Measurements from ENCODE around the gene NKAIN2.

The NKAIN2 gene

DNA sequence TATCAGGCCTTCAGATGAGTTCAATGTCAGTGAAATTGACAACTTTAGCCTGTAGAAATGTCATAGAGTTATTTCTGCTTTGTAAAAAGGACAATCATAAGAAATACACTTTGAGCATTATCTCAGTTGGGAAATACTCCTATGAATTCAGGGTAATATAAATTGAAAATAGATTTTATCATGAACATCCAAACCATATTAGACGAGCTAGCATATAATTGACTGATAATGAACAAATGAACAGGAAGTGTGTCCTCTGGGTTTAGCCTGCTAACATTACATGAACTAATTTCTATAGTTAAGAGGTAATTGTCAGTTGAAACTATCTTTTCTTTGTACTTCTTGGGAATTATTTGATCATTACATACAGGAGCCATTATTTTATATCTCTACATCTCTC is 689.6 kb downstream of the NKAIN2 start:
- TF ChIP-seq, protein P1, sequence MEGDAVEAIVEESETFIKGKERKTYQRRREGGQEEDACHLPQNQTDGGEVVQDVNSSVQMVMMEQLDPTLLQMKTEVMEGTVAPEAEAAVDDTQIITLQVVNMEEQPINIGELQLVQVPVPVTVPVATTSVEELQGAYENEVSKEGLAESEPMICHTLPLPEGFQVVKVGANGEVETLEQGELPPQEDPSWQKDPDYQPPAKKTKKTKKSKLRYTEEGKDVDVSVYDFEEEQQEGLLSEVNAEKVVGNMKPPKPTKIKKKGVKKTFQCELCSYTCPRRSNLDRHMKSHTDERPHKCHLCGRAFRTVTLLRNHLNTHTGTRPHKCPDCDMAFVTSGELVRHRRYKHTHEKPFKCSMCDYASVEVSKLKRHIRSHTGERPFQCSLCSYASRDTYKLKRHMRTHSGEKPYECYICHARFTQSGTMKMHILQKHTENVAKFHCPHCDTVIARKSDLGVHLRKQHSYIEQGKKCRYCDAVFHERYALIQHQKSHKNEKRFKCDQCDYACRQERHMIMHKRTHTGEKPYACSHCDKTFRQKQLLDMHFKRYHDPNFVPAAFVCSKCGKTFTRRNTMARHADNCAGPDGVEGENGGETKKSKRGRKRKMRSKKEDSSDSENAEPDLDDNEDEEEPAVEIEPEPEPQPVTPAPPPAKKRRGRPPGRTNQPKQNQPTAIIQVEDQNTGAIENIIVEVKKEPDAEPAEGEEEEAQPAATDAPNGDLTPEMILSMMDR (IDR thresholded peaks at IDR 0.05): no peak
- TF ChIP-seq ZFX (IDR thresholded peaks at IDR 0.05; ENCODE audit: borderline replicate concordance): no peak
- H3K27ac ChIP-seq: no peak overlapping the region

DNA sequence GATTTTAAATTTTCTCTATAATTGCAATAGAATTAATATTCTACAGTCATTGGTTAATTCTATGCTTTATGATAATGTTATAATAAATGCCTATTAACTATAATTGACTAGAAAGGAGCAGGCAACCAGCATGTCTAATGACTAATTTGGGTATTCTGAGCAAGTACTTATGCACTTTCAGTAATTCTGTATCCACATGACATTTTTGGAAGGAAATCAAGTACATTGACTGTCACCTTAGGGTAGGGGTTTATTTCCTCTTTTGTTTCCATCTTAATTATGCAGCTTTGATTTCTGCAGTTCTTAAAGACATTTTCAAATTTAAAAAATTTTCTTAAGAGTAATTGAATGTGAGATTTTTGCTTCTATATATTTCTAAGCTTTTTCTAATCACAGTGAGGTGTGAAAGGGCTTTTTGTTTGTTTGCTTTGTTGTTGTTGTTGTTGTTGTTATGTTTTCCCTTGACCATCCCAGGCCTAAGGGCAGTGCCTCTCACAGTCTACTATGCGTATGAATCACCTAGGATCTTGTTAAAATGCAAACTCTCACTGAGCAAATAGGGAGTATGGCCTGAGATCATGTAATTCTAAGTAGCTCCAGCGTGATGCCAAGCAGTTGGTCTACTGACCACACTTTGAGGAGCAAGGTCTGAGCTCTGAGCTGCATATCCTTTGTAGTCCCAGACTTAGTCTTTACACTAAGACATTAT is 691.4 kb downstream of the NKAIN2 start:
- no peak overlapping the region for H3K27ac ChIP-seq
- no peak for TF ChIP-seq ZFX (IDR thresholded peaks at IDR 0.05; ENCODE audit: borderline replicate concordance)
- TF ChIP-seq, protein P1 (IDR thresholded peaks at IDR 0.05): no peak

DNA sequence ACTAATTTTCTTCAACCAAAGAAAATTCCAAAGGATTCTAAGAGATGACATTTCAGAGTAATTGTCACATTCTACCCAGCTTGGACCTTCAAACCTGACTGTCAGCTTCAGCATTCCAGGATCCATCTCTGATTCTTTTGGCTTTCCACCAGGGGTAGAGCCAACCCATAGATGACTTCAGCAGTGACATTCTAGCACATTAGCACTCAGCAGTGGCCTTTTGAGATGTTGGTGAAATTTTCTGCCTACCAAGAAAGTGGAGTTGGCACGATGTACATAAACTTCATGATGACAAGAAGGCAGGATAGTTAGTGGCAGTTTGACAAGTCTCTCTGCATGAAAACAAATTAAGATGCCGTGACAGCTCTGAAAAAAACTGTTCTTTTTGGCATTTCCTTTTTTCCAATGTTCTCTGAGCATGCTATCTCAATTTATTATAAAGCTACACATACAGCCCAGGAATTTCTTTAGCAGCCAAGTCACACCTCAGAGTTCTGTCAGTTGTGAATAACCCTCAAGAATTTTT is 692.1 kb downstream of the NKAIN2 start:
- no peak for TF ChIP-seq ZFX (IDR thresholded peaks at IDR 0.05; ENCODE audit: borderline replicate concordance)
- TF ChIP-seq, protein P1 (IDR thresholded peaks at IDR 0.05): no peak
- no peak overlapping the region for H3K27ac ChIP-seq

DNA sequence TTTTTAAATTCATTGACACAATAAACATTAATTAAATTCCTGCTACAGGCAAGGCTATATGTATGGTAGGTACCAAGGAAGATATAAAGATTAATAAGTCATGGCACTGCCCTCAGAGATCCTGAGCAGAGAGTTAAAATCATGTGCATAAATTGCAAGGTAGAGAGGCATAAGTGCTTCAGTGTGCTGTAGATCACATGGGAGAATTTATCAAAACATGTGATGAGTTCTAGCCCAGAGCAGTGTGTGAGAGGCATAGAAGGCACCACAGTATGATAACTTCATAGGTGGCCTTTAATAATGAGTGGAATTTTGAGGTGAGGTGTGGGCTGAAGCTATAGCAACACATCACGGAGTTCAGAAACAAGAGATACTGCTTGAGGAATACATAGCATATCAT is 692.7 kb downstream of the NKAIN2 start:
- TF ChIP-seq ZFX (IDR thresholded peaks at IDR 0.05; ENCODE audit: borderline replicate concordance): no peak
- TF ChIP-seq, protein P1 (IDR thresholded peaks at IDR 0.05): no peak
- H3K27ac ChIP-seq: no peak overlapping the region

DNA sequence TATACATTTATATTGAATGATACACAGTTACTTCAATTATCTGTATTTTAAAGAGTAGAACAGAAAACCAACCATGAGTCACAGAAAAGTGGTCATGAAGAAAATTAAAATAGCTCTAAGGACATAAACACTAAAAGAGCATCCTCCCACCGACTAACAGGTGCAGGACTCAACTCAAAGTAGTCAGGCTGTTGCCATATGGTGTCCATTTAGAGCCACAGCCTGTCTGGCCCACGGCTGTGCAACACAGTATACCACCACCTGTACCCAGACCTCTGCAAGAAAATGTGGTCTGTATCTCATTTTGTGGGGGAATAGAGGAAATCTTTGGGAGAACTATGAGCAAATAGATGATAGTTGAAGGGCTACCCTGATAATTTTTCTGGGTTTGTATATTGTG is 708.8 kb downstream of the NKAIN2 start:
- H3K27ac ChIP-seq: no peak overlapping the region
- TF ChIP-seq, protein P1 (IDR thresholded peaks at IDR 0.05): no peak
- no peak for TF ChIP-seq ZFX (IDR thresholded peaks at IDR 0.05; ENCODE audit: borderline replicate concordance)

DNA sequence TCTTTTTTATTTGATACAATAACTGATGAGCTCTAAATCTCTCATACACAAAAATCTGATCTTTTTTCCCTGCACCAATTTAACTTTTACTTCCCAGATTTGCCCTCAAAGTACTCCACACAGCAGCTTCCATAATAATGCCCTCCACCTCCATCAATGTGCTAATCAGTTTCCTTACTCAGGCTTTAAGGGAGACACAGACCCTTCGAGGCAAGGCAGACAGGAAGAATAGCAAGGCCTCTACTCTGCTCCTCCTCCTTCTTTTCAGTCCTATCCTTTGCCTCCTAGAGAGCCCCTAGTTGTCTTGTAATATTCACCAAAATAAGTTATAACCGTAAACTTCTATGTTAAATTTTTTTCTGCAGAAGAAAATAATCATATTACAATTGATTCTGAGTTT is 713.7 kb downstream of the NKAIN2 start:
- H3K27ac ChIP-seq: no peak overlapping the region
- TF ChIP-seq, protein P1 (IDR thresholded peaks at IDR 0.05): no peak
- TF ChIP-seq ZFX (IDR thresholded peaks at IDR 0.05; ENCODE audit: borderline replicate concordance): no peak

DNA sequence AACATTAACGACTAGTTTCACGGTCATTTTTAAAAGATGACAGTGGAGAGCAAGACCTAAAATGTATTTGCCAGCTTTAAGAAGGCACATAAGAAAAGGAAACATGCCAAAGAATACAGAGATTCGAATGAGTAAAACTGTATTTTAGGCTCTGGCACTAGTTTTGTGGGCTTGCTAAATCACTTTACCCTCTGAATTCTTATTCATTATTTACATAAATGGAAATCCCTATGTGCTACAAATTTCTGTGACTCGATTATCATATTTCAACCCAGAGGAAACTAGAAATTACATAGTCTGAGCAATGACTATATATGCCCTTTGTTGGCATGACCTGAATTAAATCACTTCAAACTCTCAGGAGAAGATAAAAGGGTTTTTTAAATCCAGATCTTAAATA is 716.8 kb downstream of the NKAIN2 start:
- TF ChIP-seq, protein P1 (IDR thresholded peaks at IDR 0.05): no peak
- no peak overlapping the region for H3K27ac ChIP-seq

Data from 22Rv1 (cell line).